ENCODE measurements around the gene NMRK1.

The NMRK1 gene

GRCh38 chr9:75053869-75054268, 34.1 kb downstream of the NMRK1 start:
- no peak for DNase-seq

DNA sequence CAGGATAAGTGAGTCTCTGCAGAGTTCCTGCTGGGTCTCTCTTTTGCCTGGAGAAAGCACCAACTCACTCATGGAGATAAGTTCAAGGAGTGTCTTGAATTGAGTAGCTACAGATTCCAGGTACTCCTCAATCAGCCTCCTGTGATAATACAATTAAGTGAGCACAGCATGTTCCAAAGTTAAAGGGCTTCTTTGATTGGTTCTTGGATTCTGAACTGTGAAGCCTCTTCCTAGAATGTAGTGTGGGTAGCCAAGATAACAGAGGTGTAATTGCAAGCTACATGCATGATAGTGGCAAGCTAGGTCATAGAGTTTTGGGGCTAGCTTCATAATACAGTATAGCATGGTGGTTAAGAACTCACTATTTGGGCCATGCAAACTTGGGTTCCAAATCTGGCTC, 36.7 kb downstream of the NMRK1 start:
- DNase-seq: no peak

- DNase-seq: no peak
These were observed 40.4 kb downstream of the NMRK1 start for GRCh38 chr9:75047506-75047905.

- no peak for DNase-seq
These were observed 41.1 kb downstream of the NMRK1 start for GRCh38 chr9:75046725-75047345.

DNA sequence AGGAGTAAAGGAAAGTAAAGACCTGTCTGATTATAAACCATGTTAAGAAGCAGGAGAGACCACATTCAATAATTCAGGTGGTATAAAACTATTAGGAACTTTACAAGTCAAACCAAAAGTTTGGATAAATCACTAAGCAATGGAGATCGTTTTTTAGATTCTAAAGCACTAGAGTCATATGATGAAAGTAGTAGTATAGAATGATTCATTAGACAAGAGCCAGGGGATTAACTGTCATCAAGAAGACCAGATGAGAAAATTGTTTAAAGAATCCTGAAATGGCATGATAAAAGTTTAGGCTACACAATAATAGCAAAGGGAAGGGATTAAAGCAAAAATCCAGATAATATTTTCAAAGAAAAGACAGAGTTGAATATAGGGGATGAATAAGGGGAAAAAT, 46.9 kb downstream of the NMRK1 start:
- no peak for DNase-seq

GRCh38 chr9:75039801-75040200, 48.2 kb downstream of the NMRK1 start:
- DNase-seq: no peak

GRCh38 chr9:75039009-75039408, 48.9 kb downstream of the NMRK1 start:
- no peak for DNase-seq

DNA sequence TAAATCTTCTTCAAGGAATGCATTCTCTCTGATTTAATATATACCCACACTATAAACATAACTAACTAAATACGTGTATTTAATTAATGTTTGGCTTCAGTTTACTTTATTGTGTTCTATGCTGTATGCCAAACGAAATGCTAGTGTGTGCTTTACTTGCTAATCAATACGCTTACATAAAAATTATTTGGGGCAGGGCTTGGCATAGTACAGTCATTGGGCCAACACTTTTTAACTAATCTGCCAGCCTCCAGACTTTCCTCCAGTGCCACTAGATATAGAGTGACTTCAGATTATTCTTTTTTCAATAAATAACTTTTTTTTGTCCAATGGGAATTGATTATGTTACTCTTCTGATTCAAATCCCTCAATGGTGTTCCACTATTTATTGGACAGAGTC, 51.2 kb downstream of the NMRK1 start:
- no peak for DNase-seq

DNA sequence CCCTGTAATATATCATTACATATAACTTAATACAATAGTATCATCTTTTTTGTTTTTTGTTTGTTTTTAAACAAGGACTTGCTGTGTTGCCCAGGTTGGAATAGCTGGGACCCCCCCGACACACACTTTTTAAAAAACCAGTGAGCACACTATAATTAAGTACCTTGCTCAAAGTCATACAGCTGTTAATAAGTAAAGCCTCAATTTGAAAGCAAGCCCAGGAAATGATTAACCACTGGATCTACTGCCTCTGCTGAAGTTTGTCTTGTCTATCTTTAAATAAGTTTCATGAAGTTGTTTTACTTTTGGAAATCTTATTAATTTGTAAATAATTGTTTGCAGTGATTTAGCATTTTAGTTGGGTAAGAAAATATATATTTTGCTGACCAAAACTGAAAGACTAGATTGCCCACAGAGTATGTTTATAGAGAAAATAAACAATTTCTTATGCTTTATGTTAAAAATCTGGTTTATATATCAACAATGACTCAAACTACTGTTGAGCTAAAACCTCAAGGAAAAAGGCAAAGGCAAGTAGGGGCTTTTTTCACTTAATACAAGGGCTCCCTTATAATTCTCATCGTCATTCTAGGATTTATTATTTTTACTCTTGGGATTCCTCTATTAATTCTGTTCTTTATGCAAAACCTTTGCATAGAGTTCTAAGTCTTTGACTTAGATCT, 54.0 kb downstream of the NMRK1 start:
- DNase-seq: no peak

GRCh38 chr9:75027187-75028107, 60.5 kb downstream of the NMRK1 start:
- no peak for DNase-seq

GRCh38 chr9:75023846-75024245, 64.1 kb downstream of the NMRK1 start:
- no peak for DNase-seq

DNA sequence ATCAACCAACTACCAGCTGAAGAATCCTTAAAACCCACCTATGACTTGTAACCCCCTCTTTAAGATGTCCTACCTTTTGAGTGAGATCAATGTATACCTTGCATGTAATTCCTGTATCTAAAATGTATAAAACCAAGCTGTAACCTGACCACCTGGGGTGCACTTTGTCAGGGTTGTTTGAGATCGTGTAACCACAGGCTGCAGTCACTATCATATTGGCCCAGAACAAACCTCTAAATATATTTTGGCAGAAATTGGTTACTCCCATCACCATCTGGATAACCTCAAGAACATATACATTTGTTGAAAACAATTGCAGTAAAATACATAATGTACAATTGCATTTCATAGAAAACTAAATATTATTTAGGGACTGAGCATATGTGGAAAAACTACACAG, 68.3 kb downstream of the NMRK1 start:
- DNase-seq: no peak

DNA sequence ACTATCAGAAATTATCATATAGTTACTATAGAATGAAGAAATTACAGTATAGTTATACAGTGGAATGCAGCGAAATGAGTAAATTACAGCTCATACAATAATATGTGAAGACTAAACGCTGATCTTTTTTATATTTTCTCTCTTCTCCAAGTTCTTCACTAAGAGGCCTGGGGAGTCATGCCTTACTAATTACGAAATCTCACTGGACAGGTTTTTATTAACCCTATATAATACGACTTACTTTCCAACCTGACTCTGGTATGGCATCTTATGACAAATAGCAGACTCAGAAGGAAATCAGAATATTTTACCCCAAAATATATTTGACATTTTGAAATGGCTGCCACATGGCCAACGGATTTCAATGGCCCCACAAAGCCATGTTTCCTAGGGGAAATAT, 68.9 kb downstream of the NMRK1 start:
- no peak for DNase-seq

- DNase-seq: no peak
These were observed 70.6 kb downstream of the NMRK1 start for GRCh38 chr9:75017378-75017777.

DNA sequence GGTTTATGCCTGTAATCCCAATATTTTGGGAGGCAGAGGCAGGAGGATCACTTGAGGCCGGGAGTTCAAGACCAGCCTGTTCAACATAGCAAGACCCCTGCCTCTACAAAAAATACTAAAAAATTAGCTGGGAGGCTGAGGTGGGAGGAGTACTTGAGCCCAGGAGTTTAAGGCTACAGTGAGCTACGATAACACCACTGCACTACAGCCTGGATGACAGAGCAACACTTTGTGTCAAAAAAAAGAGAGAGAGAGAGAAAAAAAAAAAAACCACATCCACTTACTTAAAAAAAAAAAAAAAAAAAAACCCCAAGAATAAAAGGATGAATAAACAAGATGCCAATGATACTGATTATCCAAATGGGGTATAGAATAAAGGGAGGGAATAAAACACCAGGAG, 74.2 kb downstream of the NMRK1 start:
- no peak for DNase-seq
